Measurements from ENCODE around the gene BTBD1.
"Not testable (repeated sequence)": the region's sequence is repeated elsewhere in the genome, so short reads cannot be mapped to it uniquely, and the experiment has no call there.

The BTBD1 gene

DNA sequence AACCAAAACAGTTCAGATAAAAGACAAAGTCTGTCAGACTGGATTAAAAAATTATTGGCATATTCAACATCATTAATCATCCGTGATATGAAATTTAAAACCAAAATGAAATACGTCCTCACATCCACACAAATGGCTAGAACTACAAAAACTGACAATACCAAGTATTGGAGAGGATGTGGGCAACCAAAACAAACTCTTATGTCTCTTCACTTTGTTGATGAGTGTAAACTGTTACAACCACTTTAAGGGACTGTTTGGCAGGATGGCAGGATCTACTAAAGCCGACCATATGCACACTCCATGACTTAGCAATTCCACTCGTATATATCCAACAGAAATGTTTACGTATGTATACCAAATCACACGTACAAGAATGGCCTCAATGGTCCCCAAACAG, 30.8 kb downstream of the BTBD1 start:
- in situ Hi-C loops (cut with MboI; ENCODE audit: low pct_unique_long_range_greater_than_20kb, low sequenced_read_pairs, unreplicated experiment): no loop called here
- TF ChIP-seq, protein P1, sequence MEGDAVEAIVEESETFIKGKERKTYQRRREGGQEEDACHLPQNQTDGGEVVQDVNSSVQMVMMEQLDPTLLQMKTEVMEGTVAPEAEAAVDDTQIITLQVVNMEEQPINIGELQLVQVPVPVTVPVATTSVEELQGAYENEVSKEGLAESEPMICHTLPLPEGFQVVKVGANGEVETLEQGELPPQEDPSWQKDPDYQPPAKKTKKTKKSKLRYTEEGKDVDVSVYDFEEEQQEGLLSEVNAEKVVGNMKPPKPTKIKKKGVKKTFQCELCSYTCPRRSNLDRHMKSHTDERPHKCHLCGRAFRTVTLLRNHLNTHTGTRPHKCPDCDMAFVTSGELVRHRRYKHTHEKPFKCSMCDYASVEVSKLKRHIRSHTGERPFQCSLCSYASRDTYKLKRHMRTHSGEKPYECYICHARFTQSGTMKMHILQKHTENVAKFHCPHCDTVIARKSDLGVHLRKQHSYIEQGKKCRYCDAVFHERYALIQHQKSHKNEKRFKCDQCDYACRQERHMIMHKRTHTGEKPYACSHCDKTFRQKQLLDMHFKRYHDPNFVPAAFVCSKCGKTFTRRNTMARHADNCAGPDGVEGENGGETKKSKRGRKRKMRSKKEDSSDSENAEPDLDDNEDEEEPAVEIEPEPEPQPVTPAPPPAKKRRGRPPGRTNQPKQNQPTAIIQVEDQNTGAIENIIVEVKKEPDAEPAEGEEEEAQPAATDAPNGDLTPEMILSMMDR (IDR thresholded peaks at IDR 0.05; ENCODE audit: extremely low read depth, insufficient read depth, missing control alignments): no peak
- DNase-seq (ENCODE audit: low spot score): no peak

DNA sequence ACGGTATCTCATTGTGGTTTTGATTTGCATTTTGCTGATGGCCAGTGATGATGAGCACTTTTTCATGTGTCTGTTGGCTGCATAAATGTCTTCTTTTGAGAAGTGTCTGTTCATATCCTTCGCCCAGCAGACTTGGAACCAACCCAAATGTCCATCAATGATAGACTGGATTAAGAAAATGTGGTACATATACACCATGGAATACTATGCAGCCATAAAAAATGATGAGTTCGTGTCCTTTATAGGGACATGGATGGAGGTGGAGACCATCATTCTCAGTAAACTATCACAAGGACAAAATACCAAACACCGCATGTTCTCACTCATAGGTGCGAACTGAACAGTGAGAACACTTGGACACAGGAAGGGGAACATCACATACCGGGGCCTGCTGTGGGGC, 35.8 kb downstream of the BTBD1 start:
- in situ Hi-C loops (cut with MboI; ENCODE audit: low pct_unique_long_range_greater_than_20kb, low sequenced_read_pairs, unreplicated experiment): not testable (repeated sequence)

DNA sequence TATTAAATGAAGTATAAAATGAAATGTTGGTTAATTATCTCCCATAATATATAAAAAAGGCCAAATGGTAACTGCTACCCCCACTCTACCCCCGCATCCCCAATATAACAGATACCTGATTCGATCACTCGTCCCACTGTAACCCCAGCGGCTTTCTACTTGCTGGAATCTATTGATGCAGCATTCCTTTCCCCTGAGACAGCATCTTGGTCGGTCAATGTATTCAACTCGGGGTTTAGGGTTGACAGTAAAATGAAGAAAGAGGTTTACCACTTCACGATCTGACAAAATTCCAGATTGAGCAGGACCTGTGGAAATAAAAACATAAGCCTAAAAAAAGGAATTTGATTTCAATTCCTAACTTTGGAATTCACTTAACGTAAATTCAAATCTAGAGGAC, 37.0 kb downstream of the BTBD1 start:
- TF ChIP-seq, protein P1 (IDR thresholded peaks at IDR 0.05; ENCODE audit: extremely low read depth, insufficient read depth, missing control alignments): no peak
- DNase-seq (ENCODE audit: low spot score): no peak
- in situ Hi-C loops (cut with MboI; ENCODE audit: low pct_unique_long_range_greater_than_20kb, low sequenced_read_pairs, unreplicated experiment): no loop called here

More for the DNA sequence above, 35.8 kb downstream of the BTBD1 start:
- DNase-seq (ENCODE audit: low spot score): not testable (repeated sequence)

DNA sequence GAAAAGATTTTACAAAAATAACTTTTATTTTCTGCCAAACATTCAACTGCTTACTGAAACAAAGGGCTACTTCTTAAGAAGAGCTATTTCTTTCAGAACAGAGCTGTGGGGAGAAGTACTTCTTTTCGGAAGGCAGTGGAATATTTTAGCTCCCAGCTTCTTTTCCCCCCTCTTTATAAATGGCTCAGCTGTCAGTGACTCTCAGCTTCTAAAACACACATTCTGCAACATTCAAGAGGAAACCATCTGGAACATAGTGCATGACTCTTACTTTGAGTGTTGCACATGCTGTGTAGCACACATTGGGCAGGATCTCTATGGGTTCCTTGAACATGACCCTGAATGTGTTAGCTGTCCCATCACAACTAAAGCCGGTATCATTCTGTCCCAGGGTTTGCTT, 48.6 kb downstream of the BTBD1 start:
- TF ChIP-seq, protein P1 (IDR thresholded peaks at IDR 0.05; ENCODE audit: extremely low read depth, insufficient read depth, missing control alignments): no peak
- in situ Hi-C loops (cut with MboI; ENCODE audit: low pct_unique_long_range_greater_than_20kb, low sequenced_read_pairs, unreplicated experiment): loop anchor here (10.0 to 25.0 kb wide), 2 partner anchors 196 to 369 kb away; no protein-coding TSS in a partner anchor
- no peak for DNase-seq (ENCODE audit: low spot score)

DNA sequence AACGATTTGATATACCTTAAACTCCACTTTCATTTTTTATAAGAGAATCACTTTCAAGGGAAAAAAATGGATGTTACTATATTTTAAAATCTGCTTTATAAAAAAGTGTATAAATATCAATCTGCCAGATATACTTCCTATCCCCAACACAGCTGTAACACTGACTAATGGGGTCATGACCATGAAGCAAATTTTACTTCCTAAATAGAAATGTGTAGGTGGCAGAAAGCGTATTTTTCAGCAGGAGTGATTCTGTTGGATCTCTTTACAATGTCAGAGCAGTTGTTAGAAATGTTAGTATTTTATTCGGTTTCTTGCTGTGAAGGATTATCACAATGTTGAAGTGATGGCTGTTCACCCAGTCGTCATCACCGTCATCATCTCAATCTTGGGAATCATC, 50.1 kb downstream of the BTBD1 start:
- TF ChIP-seq, protein P1 (IDR thresholded peaks at IDR 0.05; ENCODE audit: extremely low read depth, insufficient read depth, missing control alignments): no peak

DNA sequence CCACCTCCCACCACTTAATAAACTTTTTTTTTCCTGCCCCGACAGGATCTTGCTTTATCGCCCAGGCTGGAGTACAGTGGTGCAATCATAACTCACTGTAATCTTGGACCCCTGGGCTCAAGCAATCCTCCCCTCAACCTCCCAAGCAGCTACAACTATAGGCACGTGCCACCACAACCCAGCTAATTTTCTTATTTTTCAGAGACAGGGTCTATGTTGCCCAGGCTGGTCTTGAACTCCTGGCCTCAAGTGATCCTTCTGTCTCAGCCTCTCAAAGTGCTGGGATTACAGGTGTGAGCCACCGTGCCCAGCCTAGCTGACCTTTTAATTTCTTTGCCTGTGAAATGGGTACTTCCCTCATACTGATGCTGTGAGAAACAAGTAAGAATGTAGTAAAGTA, 51.7 kb downstream of the BTBD1 start:
- no peak for DNase-seq (ENCODE audit: low spot score)
- in situ Hi-C loops (cut with MboI; ENCODE audit: low pct_unique_long_range_greater_than_20kb, low sequenced_read_pairs, unreplicated experiment): loop anchor here (10.0 to 25.0 kb wide), 2 partner anchors 199 to 372 kb away; no protein-coding TSS in a partner anchor
- TF ChIP-seq, protein P1 (IDR thresholded peaks at IDR 0.05; ENCODE audit: extremely low read depth, insufficient read depth, missing control alignments): no peak

More for the DNA sequence above, 50.1 kb downstream of the BTBD1 start:
- in situ Hi-C loops (cut with MboI; ENCODE audit: low pct_unique_long_range_greater_than_20kb, low sequenced_read_pairs, unreplicated experiment): loop anchor here (10.0 to 25.0 kb wide), 2 partner anchors 198 to 370 kb away; no protein-coding TSS in a partner anchor
- no peak for DNase-seq (ENCODE audit: low spot score)

DNA sequence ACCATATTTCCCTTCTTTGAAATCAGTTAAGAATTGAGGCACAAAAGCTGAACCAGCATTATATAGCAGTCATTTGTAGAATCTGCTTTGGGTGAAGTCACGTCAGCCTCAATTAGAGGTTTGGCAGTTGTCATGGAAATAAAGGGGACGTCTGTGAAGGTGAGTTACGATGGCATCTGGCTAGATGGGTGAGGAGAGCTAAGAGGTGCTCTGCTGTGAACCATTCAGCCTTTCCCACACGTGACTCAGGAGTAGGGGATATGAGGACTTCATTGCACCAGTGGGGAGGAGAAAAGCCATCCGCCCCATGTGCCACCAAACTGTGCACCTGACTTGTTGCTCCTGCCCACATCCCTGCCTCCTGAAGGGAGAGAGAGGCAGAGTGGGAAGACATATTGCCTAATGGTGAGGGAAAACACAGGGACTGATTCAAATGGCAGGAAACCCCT, 52.8 kb downstream of the BTBD1 start:
- TF ChIP-seq, protein P1 (IDR thresholded peaks at IDR 0.05; ENCODE audit: extremely low read depth, insufficient read depth, missing control alignments): no peak
- no peak for DNase-seq (ENCODE audit: low spot score)
- in situ Hi-C loops (cut with MboI; ENCODE audit: low pct_unique_long_range_greater_than_20kb, low sequenced_read_pairs, unreplicated experiment): loop anchor here (10.0 to 25.0 kb wide), 2 partner anchors 201 to 373 kb away; no protein-coding TSS in a partner anchor

Data from GM13977 (cell line).